Left lung (tissue), 10 donors: ENCODE measurements around the gene CDIP1. TPM values are rescaled to one million over a fixed set of nuclear protein-coding genes. Genes with fewer than 3 reads are reported as not detected.

Experiments used
- ATAC-seq: fragments of 200-7000 bp; cut with Tn5 transposase; one replicate; pipeline ENCODE4 v1.9.1; 2020; ENCODE audit warnings: moderate library complexity
- DNase-seq, 4 donors: peaks; one replicate each; pipeline ENCODE4 v3.0.0-alpha.2; 2013 to 2020
- H3K27ac ChIP-seq, 2 donors: fragments of 200-600 bp; sonication (generic) in 1 of 2; one replicate each; pipeline versions ENCODE4 v1.5.0 to v1.8.0; 2020 to 2021
- H3K27me3 ChIP-seq, 2 donors: fragments of 200-600 bp; sonication (generic) in 1 of 2; one replicate each; pipeline versions ENCODE4 v1.5.0 to v1.8.0; 2020 to 2021
- H3K36me3 ChIP-seq, 2 donors: fragments of 200-600 bp; sonication (generic) in 1 of 2; one replicate each; pipeline versions ENCODE4 v1.5.0 to v1.8.0; 2020 to 2021
- H3K4me1 ChIP-seq, 2 donors: fragments of 200-600 bp; one replicate each; pipeline ENCODE4 v1.8.0; 2021
- H3K4me3 ChIP-seq, 2 donors: fragments of 200-600 bp; sonication (generic) in 1 of 2; one replicate each; pipeline versions ENCODE4 v1.5.0 to v1.8.0; 2020 to 2021; ENCODE audit warnings: mild to moderate bottlenecking in 1 of 2
- H3K9me3 ChIP-seq, 2 donors: fragments of 200-600 bp; sonication (generic) in 1 of 2; one replicate each; pipeline versions ENCODE4 v1.5.0 to v1.8.0; 2020 to 2021
- CTCF ChIP-seq, 2 donors: fragments of 200-600 bp; sonication (generic) in 1 of 2; IDR thresholded peaks; one replicate each; pipeline versions ENCODE4 v1.5.0 to v1.8.0; 2021; ENCODE audit warnings: antibody characterized with exemption in 2 of 2
- intact Hi-C, 2 donors: fragments of 100-400 bp; cut with DNase I; formaldehyde crosslinking; loops; one replicate each; pipeline versions ENCODE4 v1.11.2 to v1.14.2; 2022
- polyA plus RNA-seq, 6 donors: library from polyadenylated mRNA; unstranded; fragments of 120-200 nt; gene quantifications; one replicate each; pipeline ENCODE4 v1.2.1, GENCODE V29; 2013; ENCODE audit not compliant: insufficient read length in 6 of 6
- total RNA-seq, 2 donors: library from RNA; stranded (reverse); fragmentation: NEBNext Ultra II Directional; extraction: Animal tissue kit (Norgen Biotek cat#: 25700); gene quantifications; one replicate each; pipeline ENCODE4 v1.2.1, GENCODE V29; 2021
- donor health status: DM: no; HTN: yes; CAD: no.
- donor health status: DM: no; HTN: no; CAD: no.

Gene CDIP1
- total and polyA plus RNA-seq, 8 donors = 18.1 to 27.0 (median 22.6) TPM

DNA sequence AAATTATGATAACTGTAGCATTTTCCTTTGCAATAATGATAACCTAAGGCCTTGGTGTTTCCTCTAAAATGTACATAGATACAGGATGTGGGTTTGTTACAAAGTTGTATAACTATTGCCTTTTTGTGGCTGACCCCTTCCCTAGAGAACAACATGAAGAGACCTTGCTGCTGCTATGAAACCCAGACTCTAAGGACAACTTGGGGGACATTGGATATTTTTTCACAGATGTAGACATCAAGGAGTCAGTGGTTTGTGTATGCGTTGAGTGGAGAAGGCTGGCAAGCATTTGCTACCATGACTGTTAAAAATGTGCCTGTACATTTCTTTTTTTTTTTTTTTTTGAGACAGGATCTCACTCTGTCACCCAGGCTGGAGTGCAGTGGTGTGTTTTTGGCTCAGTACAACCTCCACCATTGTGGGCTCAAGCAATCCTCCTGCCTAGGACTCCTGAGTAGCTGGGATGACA is 50.0 kb downstream of the CDIP1 start:
- TF ChIP-seq CTCF (IDR thresholded peaks at IDR 0.05) = no peak
- no peaks in the 10 kb centered on the region for H3K9me3 ChIP-seq
- no peaks in the 10 kb centered on the region for H3K27me3 ChIP-seq
- H3K4me1 ChIP-seq = peaks cover 8 to 36% of the 10 kb centered on the region in 2 donors
- DNase-seq (no peak), ATAC-seq (peak; percentile 7)
- peaks cover 0 to 50% of the 10 kb centered on the region in 2 donors for H3K36me3 ChIP-seq
- H3K4me3 ChIP-seq = no peak overlapping the region
- H3K27ac ChIP-seq = peak overlapping the region; percentile 36 to 45
- intact Hi-C loops = no loop called here

GRCh38 chr16:4487955-4488498 is 50.5 kb downstream of the CDIP1 start:
- Histone ChIP-seq H3K27ac (peak overlapping the region; percentile 36 to 45), H3K4me1 (peaks cover 8 to 36% of the 10 kb centered on the region in 2 donors), H3K9me3 (no peaks in the 10 kb centered on the region), H3K36me3 (peaks cover 0 to 53% of the 10 kb centered on the region in 2 donors), H3K27me3 (no peaks in the 10 kb centered on the region), H3K4me3 (no peak overlapping the region)
- intact Hi-C loops = no loop called here
- ATAC-seq (peak; percentile 78), DNase-seq (peak in 1 of 4 donors; percentile 46)
- TF ChIP-seq CTCF (IDR thresholded peaks at IDR 0.05) = no peak

GRCh38 chr16:4486126-4486893 is 52.3 kb downstream of the CDIP1 start:
- TF ChIP-seq CTCF (IDR thresholded peaks at IDR 0.05) = no peak
- no peak overlapping the region for H3K4me3 ChIP-seq
- intact Hi-C loops = no loop called here
- DNase-seq (no peak), ATAC-seq (peak; percentile 16)
- H3K4me1 ChIP-seq = peaks cover 8 to 43% of the 10 kb centered on the region in 2 donors
- H3K27me3 ChIP-seq = no peaks in the 10 kb centered on the region
- H3K9me3 ChIP-seq = no peaks in the 10 kb centered on the region
- peak overlapping the region; percentile 8 to 50 for H3K27ac ChIP-seq
- peaks cover 0 to 49% of the 10 kb centered on the region in 2 donors for H3K36me3 ChIP-seq

- peaks cover 5 to 46% of the 10 kb centered on the region in 2 donors for H3K4me1 ChIP-seq
- ATAC-seq (no peak), DNase-seq (no peak)
- intact Hi-C loops = no loop called here
- H3K4me3 ChIP-seq = no peak overlapping the region
- no peaks in the 10 kb centered on the region for H3K27me3 ChIP-seq
- peaks cover 0 to 36% of the 10 kb centered on the region in 2 donors for H3K36me3 ChIP-seq
- H3K9me3 ChIP-seq = no peaks in the 10 kb centered on the region
- H3K27ac ChIP-seq = no peak overlapping the region
- TF ChIP-seq CTCF (IDR thresholded peaks at IDR 0.05) = no peak
Measured at GRCh38 chr16:4481963-4482362, 56.6 kb downstream of the CDIP1 start.

DNA sequence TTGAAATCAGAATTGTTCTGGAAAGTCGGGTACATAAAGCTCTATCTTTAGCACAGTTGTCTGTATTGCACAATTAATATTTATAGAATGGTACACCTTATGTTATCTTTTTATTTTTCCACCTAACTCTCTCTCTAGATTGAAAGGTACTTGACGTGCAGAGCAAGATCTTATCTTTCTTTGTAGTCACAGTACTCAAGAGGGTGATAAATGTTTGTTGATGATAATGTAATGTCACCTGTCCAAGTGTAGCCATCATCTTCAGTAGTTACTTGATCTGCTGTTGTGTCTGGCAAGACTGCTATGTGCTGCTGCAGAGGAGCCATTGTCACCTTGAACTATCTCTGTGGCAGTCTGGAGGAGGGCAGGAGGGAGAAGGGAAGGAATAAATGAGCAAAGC is 57.0 kb downstream of the CDIP1 start:
- H3K27me3 ChIP-seq = no peaks in the 10 kb centered on the region
- H3K4me3 ChIP-seq = no peak overlapping the region
- H3K4me1 ChIP-seq = peaks cover 5 to 47% of the 10 kb centered on the region in 2 donors
- no peak for TF ChIP-seq CTCF (IDR thresholded peaks at IDR 0.05)
- no peaks in the 10 kb centered on the region for H3K9me3 ChIP-seq
- no peak for DNase-seq
- no peak overlapping the region for H3K27ac ChIP-seq
- intact Hi-C loops = no loop called here
- H3K36me3 ChIP-seq = peaks cover 0 to 32% of the 10 kb centered on the region in 2 donors
- no peak for ATAC-seq
